Activated effector memory CD4-positive, alpha-beta T cell treated with anti-CD3 and anti-CD28 coated beads, Interleukin-2, amount 50 U/mL, for 16 hours (primary cell): ENCODE data around the gene DDX11.
"Not testable (repeated sequence)": the region's sequence is repeated elsewhere in the genome, so short reads cannot be mapped to it uniquely, and the experiment has no call there.

Experiments used
- DNase-seq: peaks from one replicate; pipeline ENCODE4 v3.0.0-alpha.2; 2020

The DDX11 gene

GRCh38 chr12:31073527-31074332 lies at the start of gene DDX11:
DDX11 (plus strand) TSS chr12:31073860; CDS start chr12:31078394, 4,534 bp downstream.
- peak; percentile 97 for DNase-seq

GRCh38 chr12:31026202-31026601 lies 47.5 kb upstream of the DDX11 start:
- DNase-seq, result no peak

- not testable (repeated sequence) for DNase-seq
Observed at GRCh38 chr12:31027006-31027405, 46.7 kb upstream of the DDX11 start.

GRCh38 chr12:31029468-31029867 lies 44.2 kb upstream of the DDX11 start:
- DNase-seq, result no peak

- no peak for DNase-seq
Observed at GRCh38 chr12:31029916-31030562, 43.6 kb upstream of the DDX11 start.

GRCh38 chr12:31031951-31032335 lies 41.7 kb upstream of the DDX11 start:
- DNase-seq, result no peak

- no peak for DNase-seq
Observed at GRCh38 chr12:31033146-31033545, 40.5 kb upstream of the DDX11 start.

- DNase-seq, result no peak
Observed at GRCh38 chr12:31033681-31034080, 40.0 kb upstream of the DDX11 start.

- DNase-seq, result no peak
Observed at GRCh38 chr12:31034372-31034771, 39.3 kb upstream of the DDX11 start.

GRCh38 chr12:31035226-31035625 lies 38.4 kb upstream of the DDX11 start:
- no peak for DNase-seq

- DNase-seq, result no peak
Observed at GRCh38 chr12:31035967-31036665, 37.5 kb upstream of the DDX11 start.

GRCh38 chr12:31037028-31037427 lies 36.6 kb upstream of the DDX11 start:
- DNase-seq, result no peak

GRCh38 chr12:31037931-31038330 lies 35.7 kb upstream of the DDX11 start:
- no peak for DNase-seq

- no peak for DNase-seq
Observed at GRCh38 chr12:31041033-31041564, 32.6 kb upstream of the DDX11 start.

GRCh38 chr12:31050143-31050542 lies 23.5 kb upstream of the DDX11 start:
- DNase-seq, result not testable (repeated sequence)

GRCh38 chr12:31050548-31050947 lies 23.1 kb upstream of the DDX11 start:
- DNase-seq, result not testable (repeated sequence)

GRCh38 chr12:31051692-31052091 lies 22.0 kb upstream of the DDX11 start:
- not testable (repeated sequence) for DNase-seq

- not testable (repeated sequence) for DNase-seq
Observed at GRCh38 chr12:31052121-31052520, 21.5 kb upstream of the DDX11 start.

GRCh38 chr12:31052666-31053439 lies 20.8 kb upstream of the DDX11 start:
- not testable (repeated sequence) for DNase-seq

GRCh38 chr12:31053944-31054343 lies 19.7 kb upstream of the DDX11 start:
- not testable (repeated sequence) for DNase-seq

- DNase-seq, result no peak
Observed at GRCh38 chr12:31057671-31058070, 16.0 kb upstream of the DDX11 start.

- DNase-seq, result not testable (repeated sequence)
Observed at GRCh38 chr12:31066196-31066595, 7.5 kb upstream of the DDX11 start.

- DNase-seq, result not testable (repeated sequence)
Observed at GRCh38 chr12:31067656-31068055, 6.0 kb upstream of the DDX11 start.
